Trophoblast cell (in vitro differentiated cells and primary cell): ENCODE data around the gene APOLD1.

Source experiments
- DNase-seq, 2 donors: peaks; one replicate each; pipeline ENCODE4 v3.0.0-alpha.2; 2016
- H2AFZ ChIP-seq: 2 replicates; pipeline ENCODE4 v1.6.1; 2013; ENCODE audit warnings: low read length, moderate library complexity, mild to moderate bottlenecking; ENCODE audit not compliant: insufficient read depth, poor library complexity
- H2AK5ac ChIP-seq: 2 replicates; pipeline ENCODE4 v1.6.1; 2013; ENCODE audit warnings: mild to moderate bottlenecking, low read length
- H2BK120ac ChIP-seq: 2 replicates; pipeline ENCODE4 v1.6.1; 2013; ENCODE audit warnings: low read length, mild to moderate bottlenecking, moderate library complexity; ENCODE audit not compliant: insufficient read depth, poor library complexity
- H2BK12ac ChIP-seq: 2 replicates; pipeline ENCODE4 v1.6.1; 2013; ENCODE audit warnings: mild to moderate bottlenecking, low read length, moderate library complexity
- H2BK5ac ChIP-seq: 2 replicates; pipeline ENCODE4 v1.6.1; 2013; ENCODE audit warnings: low read length, low read depth, moderate library complexity, mild to moderate bottlenecking; ENCODE audit not compliant: poor library complexity
- H3K14ac ChIP-seq: 2 replicates; pipeline ENCODE4 v1.6.1; 2013; ENCODE audit warnings: mild to moderate bottlenecking, low read length
- H3K18ac ChIP-seq: 2 replicates; pipeline ENCODE4 v1.6.1; 2013; ENCODE audit warnings: mild to moderate bottlenecking, low read length
- H3K23ac ChIP-seq: 2 replicates; pipeline ENCODE4 v1.6.1; 2013; ENCODE audit warnings: low read length
- H3K27ac ChIP-seq: 2 replicates; pipeline ENCODE4 v1.5.1; 2013; ENCODE audit warnings: low read depth, mild to moderate bottlenecking, inconsistent platforms, low read length, moderate library complexity
- H3K27me3 ChIP-seq: 2 replicates; pipeline ENCODE4 v1.6.1; 2013; ENCODE audit warnings: inconsistent platforms, mild to moderate bottlenecking, low read length, moderate library complexity; ENCODE audit not compliant: insufficient read depth
- H3K36me3 ChIP-seq, 2 experiments: 1 replicate in 1 of 2; 2 replicates in 1 of 2; pipeline ENCODE4 v1.6.1; 2013; ENCODE audit warnings: low read length in 2 of 2, mild to moderate bottlenecking in 2 of 2, moderate library complexity in 1 of 2; ENCODE audit not compliant: insufficient read depth in 2 of 2, control insufficient read depth in 1 of 2
- H3K4ac ChIP-seq: 2 replicates; pipeline ENCODE4 v1.6.1; 2013; ENCODE audit warnings: low read depth, mild to moderate bottlenecking, low read length, moderate library complexity
- H3K4me1 ChIP-seq, 2 experiments: 1 replicate in 1 of 2; 2 replicates in 1 of 2; pipeline ENCODE4 v1.6.1; 2013; ENCODE audit warnings: low read length in 2 of 2, mild to moderate bottlenecking in 2 of 2, moderate library complexity in 1 of 2; ENCODE audit not compliant: insufficient read depth in 2 of 2, control insufficient read depth in 1 of 2
- H3K4me2 ChIP-seq: 2 replicates; pipeline ENCODE4 v1.6.1; 2013; ENCODE audit warnings: inconsistent platforms, mild to moderate bottlenecking, low read length, moderate library complexity
- H3K4me3 ChIP-seq: 2 replicates; pipeline ENCODE4 v1.5.1; 2013; ENCODE audit warnings: mild to moderate bottlenecking, low read depth, low read length, inconsistent platforms
- H3K79me1 ChIP-seq: one replicate; pipeline ENCODE4 v1.6.1; 2013; ENCODE audit warnings: low read length
- H3K79me2 ChIP-seq: 2 replicates; pipeline ENCODE4 v1.6.1; 2013; ENCODE audit warnings: low read length, mild to moderate bottlenecking; ENCODE audit not compliant: control insufficient read depth, insufficient read depth, poor library complexity
- H3K9ac ChIP-seq: 2 replicates; pipeline ENCODE4 v1.6.1; 2013; ENCODE audit warnings: mild to moderate bottlenecking, low read length
- H3K9me3 ChIP-seq: 2 replicates; pipeline ENCODE4 v1.6.1; 2013; ENCODE audit warnings: low read depth, mild to moderate bottlenecking, control low read depth, inconsistent platforms, low read length; ENCODE audit not compliant: insufficient read depth
- H4K12ac ChIP-seq: 2 replicates; pipeline ENCODE4 v1.6.1; 2013; ENCODE audit warnings: low read depth, mild to moderate bottlenecking, low read length, moderate library complexity
- H4K8ac ChIP-seq: 2 replicates; pipeline ENCODE4 v1.6.1; 2013; ENCODE audit warnings: low read depth, mild to moderate bottlenecking, low read length, moderate library complexity
- H4K91ac ChIP-seq: one replicate; pipeline ENCODE4 v1.6.1; 2013; ENCODE audit warnings: low read depth, mild to moderate bottlenecking, low read length, moderate library complexity
- WGBS: extraction: QIAGEN DNeasy Blood & Tissue Kit; methylation state at CpG from one replicate; pipeline ENCODE4 v1.1.7; 2013; ENCODE audit warnings: missing lambda C conversion rate; ENCODE audit not compliant: insufficient read length, insufficient coverage; ENCODE audit errors: extremely low coverage; 5-methylcytosine and 5-hydroxymethylcytosine counted together

APOLD1 gene

GRCh38 chr12:12807970-12808702 lies 22.7 kb downstream of the APOLD1 start:
- Histone ChIP-seq H3K18ac (no peak overlapping the region), H3K27ac (no peak overlapping the region), H3K4me1 (peaks cover 2 to 5% of the 10 kb centered on the region in 2 experiments), H2BK120ac (no peak overlapping the region), H3K79me2 (no peaks in the 10 kb centered on the region), H4K12ac (no peak overlapping the region), H3K36me3 (no peaks in the 10 kb centered on the region), H3K9ac (no peak overlapping the region), H2BK5ac (no peak overlapping the region), H3K14ac (no peak overlapping the region), H3K4me2 (no peak overlapping the region), H2BK12ac (no peak overlapping the region), H3K79me1 (no peaks in the 10 kb centered on the region), H3K4ac (no peak overlapping the region), H3K27me3 (no peaks in the 10 kb centered on the region), H3K9me3 (no peaks in the 10 kb centered on the region), H3K23ac (peak overlapping the region; percentile 62), H4K8ac (no peak overlapping the region), H2AFZ (no peak overlapping the region), H3K4me3 (no peak overlapping the region), H4K91ac (no peak overlapping the region), H2AK5ac (no peak overlapping the region)
- DNase-seq, result no peak
- whole genome bisulfite sequencing, result no CpG with 5 or more reads among the region's 11 CpGs

GRCh38 chr12:12810553-12811021 lies 25.1 kb downstream of the APOLD1 start:
- no peaks in the 10 kb centered on the region for H3K27me3 ChIP-seq
- H4K12ac ChIP-seq, result no peak overlapping the region
- H3K4me2 ChIP-seq, result no peak overlapping the region
- no peak overlapping the region for H3K27ac ChIP-seq
- H4K8ac ChIP-seq, result no peak overlapping the region
- no peak overlapping the region for H2BK5ac ChIP-seq
- no peak overlapping the region for H4K91ac ChIP-seq
- no CpG with 5 or more reads among the region's 10 CpGs for WGBS
- H3K23ac ChIP-seq, result no peak overlapping the region
- H3K18ac ChIP-seq, result no peak overlapping the region
- H3K79me2 ChIP-seq, result peaks cover 3% of the 10 kb centered on the region
- H3K4me1 ChIP-seq, result peaks cover 4 to 6% of the 10 kb centered on the region in 2 experiments
- H2AK5ac ChIP-seq, result no peak overlapping the region
- DNase-seq, result no peak
- H2BK12ac ChIP-seq, result no peak overlapping the region
- H3K4ac ChIP-seq, result no peak overlapping the region
- peaks cover 4% of the 10 kb centered on the region for H3K79me1 ChIP-seq
- H3K14ac ChIP-seq, result no peak overlapping the region
- no peak overlapping the region for H3K9ac ChIP-seq
- H3K4me3 ChIP-seq, result no peak overlapping the region
- H3K9me3 ChIP-seq, result no peaks in the 10 kb centered on the region
- no peaks in the 10 kb centered on the region for H3K36me3 ChIP-seq
- H2BK120ac ChIP-seq, result no peak overlapping the region
- H2AFZ ChIP-seq, result no peak overlapping the region

GRCh38 chr12:12811343-12811742 lies 25.9 kb downstream of the APOLD1 start:
- H2AK5ac ChIP-seq, result no peak overlapping the region
- no peaks in the 10 kb centered on the region for H3K36me3 ChIP-seq
- H3K79me2 ChIP-seq, result peaks cover 3% of the 10 kb centered on the region
- no peak overlapping the region for H4K12ac ChIP-seq
- H3K27ac ChIP-seq, result no peak overlapping the region
- H3K14ac ChIP-seq, result no peak overlapping the region
- no peak overlapping the region for H3K18ac ChIP-seq
- no peak for DNase-seq
- peaks cover 4 to 6% of the 10 kb centered on the region in 2 experiments for H3K4me1 ChIP-seq
- H3K4me2 ChIP-seq, result no peak overlapping the region
- peaks cover 4% of the 10 kb centered on the region for H3K79me1 ChIP-seq
- no peak overlapping the region for H4K91ac ChIP-seq
- H3K9ac ChIP-seq, result no peak overlapping the region
- no peak overlapping the region for H3K23ac ChIP-seq
- no CpG with 5 or more reads among the region's 3 CpGs for WGBS
- H4K8ac ChIP-seq, result no peak overlapping the region
- H3K4ac ChIP-seq, result no peak overlapping the region
- no peak overlapping the region for H2BK12ac ChIP-seq
- no peak overlapping the region for H2AFZ ChIP-seq
- no peak overlapping the region for H2BK5ac ChIP-seq
- no peak overlapping the region for H2BK120ac ChIP-seq
- H3K9me3 ChIP-seq, result no peaks in the 10 kb centered on the region
- H3K4me3 ChIP-seq, result no peak overlapping the region
- no peaks in the 10 kb centered on the region for H3K27me3 ChIP-seq

- H3K18ac ChIP-seq, result no peak overlapping the region
- H2BK120ac ChIP-seq, result no peak overlapping the region
- no peak overlapping the region for H4K12ac ChIP-seq
- H2BK5ac ChIP-seq, result no peak overlapping the region
- H3K4me1 ChIP-seq, result peaks cover 4 to 6% of the 10 kb centered on the region in 2 experiments
- H3K4me2 ChIP-seq, result no peak overlapping the region
- H3K27ac ChIP-seq, result no peak overlapping the region
- no peaks in the 10 kb centered on the region for H3K27me3 ChIP-seq
- H3K4me3 ChIP-seq, result no peak overlapping the region
- no peaks in the 10 kb centered on the region for H3K9me3 ChIP-seq
- H2AFZ ChIP-seq, result no peak overlapping the region
- no CpG with 5 or more reads among the region's 5 CpGs for WGBS
- H4K8ac ChIP-seq, result no peak overlapping the region
- H2AK5ac ChIP-seq, result no peak overlapping the region
- H3K36me3 ChIP-seq, result no peaks in the 10 kb centered on the region
- H3K14ac ChIP-seq, result no peak overlapping the region
- H3K23ac ChIP-seq, result no peak overlapping the region
- peaks cover 3% of the 10 kb centered on the region for H3K79me2 ChIP-seq
- H3K9ac ChIP-seq, result no peak overlapping the region
- no peak overlapping the region for H3K4ac ChIP-seq
- no peak overlapping the region for H4K91ac ChIP-seq
- no peak overlapping the region for H2BK12ac ChIP-seq
- DNase-seq, result peak in 1 of 2 donors; percentile 53
- peaks cover 4% of the 10 kb centered on the region for H3K79me1 ChIP-seq
These were observed 26.7 kb downstream of the APOLD1 start for GRCh38 chr12:12812174-12812573.
